ENCODE measurements around the gene SPDYE1.

Gene SPDYE1

DNA sequence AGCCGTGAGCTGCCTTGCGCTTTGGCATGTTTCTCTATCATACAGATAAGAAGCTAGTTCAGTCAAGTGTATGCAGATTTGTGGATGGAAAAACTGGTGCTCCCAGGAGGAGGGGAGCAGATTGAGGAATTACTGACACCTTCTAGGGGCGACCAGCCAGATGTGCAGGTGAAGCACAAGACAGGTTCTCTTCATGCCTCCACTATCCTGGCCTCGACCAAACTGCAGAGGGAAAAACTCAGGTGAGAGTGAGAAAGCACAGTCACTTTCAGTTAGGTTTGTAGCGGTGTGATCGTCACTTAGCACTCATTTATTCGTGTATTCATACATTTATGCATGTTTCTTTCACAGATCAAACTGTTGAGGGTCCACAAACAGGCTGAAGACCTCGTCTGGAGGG is 46.2 kb downstream of the SPDYE1 start:
- TF ChIP-seq CTCF (IDR thresholded peaks at IDR 0.05; ENCODE audit: low read length): no peak
- TF ChIP-seq EZH2 (IDR thresholded peaks at IDR 0.05; ENCODE audit: borderline replicate concordance, low read length): no peak
- peak overlapping the region; percentile 89 for H3K4me3 ChIP-seq (ENCODE audit: low read depth, low read length, poor library complexity, severe bottlenecking)
- peak overlapping the region; percentile 92 for H3K4me2 ChIP-seq (ENCODE audit: low read length)
- peak overlapping the region; percentile 59 for H3K27ac ChIP-seq (ENCODE audit: low read depth, low read length, poor library complexity, severe bottlenecking)
- H3K9me2 ChIP-seq (ENCODE audit: low read depth, low read length): no peaks in the 10 kb centered on the region
- no peaks in the 10 kb centered on the region for H3K9me3 ChIP-seq (ENCODE audit: low read length)
- H3K79me2 ChIP-seq (ENCODE audit: insufficient read depth, low read length): peaks cover 38% of the 10 kb centered on the region
- peak overlapping the region; percentile 93 for H3K9ac ChIP-seq (ENCODE audit: low read length)
- H3K36me3 ChIP-seq (ENCODE audit: insufficient read depth, low read length): peaks cover 14% of the 10 kb centered on the region; the same call in 1 of the 2 replicates
- H3K27me3 ChIP-seq (ENCODE audit: insufficient read depth, low read length): no peaks in the 10 kb centered on the region
- no peak overlapping the region for H2AFZ ChIP-seq (ENCODE audit: low read length)
- H3K4me1 ChIP-seq (ENCODE audit: insufficient read depth, low read length, severe bottlenecking): peaks cover 42% of the 10 kb centered on the region
- H4K20me1 ChIP-seq (ENCODE audit: insufficient read depth, low read length): no peaks in the 10 kb centered on the region
- H3F3A ChIP-seq (ENCODE audit: insufficient read depth, low read length): peaks cover 6% of the 10 kb centered on the region

GRCh38 chr7:44044315-44045225 is 46.9 kb downstream of the SPDYE1 start, which contains the start of gene DBNL:
DBNL (plus strand) TSS chr7:44044702; CDS start chr7:44044738, 36 bp downstream.
- H3K27ac ChIP-seq (ENCODE audit: low read depth, low read length, poor library complexity, severe bottlenecking): peak within 1 kb of the TSS; percentile 85
- no peaks in the 10 kb centered on the region for H3K9me2 ChIP-seq (ENCODE audit: low read depth, low read length)
- peaks cover 6% of the 10 kb centered on the region for H3F3A ChIP-seq (ENCODE audit: insufficient read depth, low read length)
- peaks cover 38% of the 10 kb centered on the region for H3K4me1 ChIP-seq (ENCODE audit: insufficient read depth, low read length, severe bottlenecking)
- no peaks in the 10 kb centered on the region for H3K27me3 ChIP-seq (ENCODE audit: insufficient read depth, low read length)
- TF ChIP-seq EZH2 (IDR thresholded peaks at IDR 0.05; ENCODE audit: borderline replicate concordance, low read length): no peak
- no peak for TF ChIP-seq CTCF (IDR thresholded peaks at IDR 0.05; ENCODE audit: low read length)
- peaks cover 18% of the 10 kb centered on the region for H3K36me3 ChIP-seq (ENCODE audit: insufficient read depth, low read length)
- H3K4me2 ChIP-seq (ENCODE audit: low read length): peak within 1 kb of the TSS; percentile 92
- H3K9ac ChIP-seq (ENCODE audit: low read length): peak within 1 kb of the TSS; percentile 93
- no peaks in the 10 kb centered on the region for H4K20me1 ChIP-seq (ENCODE audit: insufficient read depth, low read length)
- peak within 1 kb of the TSS; percentile 89 for H3K4me3 ChIP-seq (ENCODE audit: low read depth, low read length, poor library complexity, severe bottlenecking)
- H3K9me3 ChIP-seq (ENCODE audit: low read length): no peaks in the 10 kb centered on the region
- peaks cover 38% of the 10 kb centered on the region for H3K79me2 ChIP-seq (ENCODE audit: insufficient read depth, low read length)
- no peak within 1 kb of the TSS for H2AFZ ChIP-seq (ENCODE audit: low read length)

GRCh38 chr7:44045226-44046014 is 47.7 kb downstream of the SPDYE1 start:
- Histone ChIP-seq H3K36me3 (ENCODE audit: insufficient read depth, low read length) (peaks cover 27% of the 10 kb centered on the region), H4K20me1 (ENCODE audit: insufficient read depth, low read length) (no peaks in the 10 kb centered on the region), H3K27me3 (ENCODE audit: insufficient read depth, low read length) (no peaks in the 10 kb centered on the region), H2AFZ (ENCODE audit: low read length) (no peak overlapping the region), H3K27ac (ENCODE audit: low read depth, low read length, poor library complexity, severe bottlenecking) (peak overlapping the region; percentile 85), H3K9me2 (ENCODE audit: low read depth, low read length) (no peaks in the 10 kb centered on the region), H3K9ac (ENCODE audit: low read length) (peak overlapping the region; percentile 93), H3K4me1 (ENCODE audit: insufficient read depth, low read length, severe bottlenecking) (peaks cover 38% of the 10 kb centered on the region), H3K9me3 (ENCODE audit: low read length) (no peaks in the 10 kb centered on the region), H3K79me2 (ENCODE audit: insufficient read depth, low read length) (peaks cover 38% of the 10 kb centered on the region), H3K4me2 (ENCODE audit: low read length) (peak overlapping the region; percentile 92), H3K4me3 (ENCODE audit: low read depth, low read length, poor library complexity, severe bottlenecking) (peak overlapping the region; percentile 89), H3F3A (ENCODE audit: insufficient read depth, low read length) (peaks cover 6% of the 10 kb centered on the region)
- TF ChIP-seq CTCF (IDR thresholded peaks at IDR 0.05; ENCODE audit: low read length) (no peak), EZH2 (IDR thresholded peaks at IDR 0.05; ENCODE audit: borderline replicate concordance, low read length) (no peak)

All from OCI-LY1 (cell line).